Endothelial cell of umbilical vein (primary cell): ENCODE data around the gene IRF2. TPM values are rescaled to one million over a fixed set of nuclear protein-coding genes. Genes with fewer than 3 reads are reported as not detected.

Source experiments
- BruUV-seq: library from RNA; stranded (reverse); fragments of 400-500 nt; replicated peaks from 2 replicates; lab custom pipeline; 2021; lab: Mats Ljungman, UMichigan
- CTCF ChIA-PET: fragments of 300-600, 350-600 bp; sonication (Branson Sonifier 250); formaldehyde crosslinking; loops from one replicate; lab custom pipeline; 2021; ENCODE audit warnings: antibody characterized with exemption, inconsistent platforms; lab: Charles Lee
- POLR2A ChIA-PET: fragments of 300-600, 350-600 bp; sonication (Branson Sonifier 250); formaldehyde crosslinking; loops from one replicate; lab custom pipeline; 2021; ENCODE audit warnings: antibody characterized with exemption, inconsistent platforms; lab: Charles Lee
- DNase-seq: peaks from one replicate; pipeline ENCODE4 v3.0.0-alpha.2; 2011; ENCODE audit warnings: low read depth, low spot score
- FAIRE-seq: peaks from 2 replicates; lab custom pipeline; 2011; peaks lifted over from hg19 to GRCh38; lab: Jason Lieb, UNC
- H2AFZ ChIP-seq: 2 replicates; pipeline ENCODE4 v1.6.0; 2012; ENCODE audit warnings: low read depth, low read length, control low read depth, inconsistent platforms
- H3K27ac ChIP-seq: 2 replicates; pipeline ENCODE4 v1.5.1; 2011; ENCODE audit warnings: low read depth, mild to moderate bottlenecking, control low read depth, low read length, moderate library complexity; ENCODE audit not compliant: insufficient read depth
- H3K27me3 ChIP-seq, 2 experiments: 2 replicates each; pipeline versions ENCODE4 v1.6.0 to v1.6.1; 2011; ENCODE audit warnings: low read length in 2 of 2, mixed read lengths in 1 of 2; ENCODE audit not compliant: control insufficient read depth in 2 of 2, insufficient read depth in 2 of 2
- H3K36me3 ChIP-seq, 2 experiments: 2 replicates in 1 of 2; 3 replicates in 1 of 2; pipeline ENCODE4 v1.5.1; 2011; ENCODE audit warnings: low read length in 2 of 2, mild to moderate bottlenecking in 1 of 2, moderate library complexity in 1 of 2; ENCODE audit not compliant: control insufficient read depth in 2 of 2, insufficient read depth in 2 of 2; ENCODE audit errors: extremely low read depth in 1 of 2
- H3K4me1 ChIP-seq: 3 replicates; pipeline ENCODE4 v1.5.1; 2011; ENCODE audit warnings: mild to moderate bottlenecking, low read length; ENCODE audit not compliant: control insufficient read depth, insufficient read depth; ENCODE audit errors: extremely low read depth
- H3K4me2 ChIP-seq: 2 replicates; pipeline ENCODE4 v1.6.1; 2011; ENCODE audit warnings: low read length, control low read depth, mixed read lengths; ENCODE audit not compliant: insufficient read depth
- H3K4me3 ChIP-seq, 3 experiments: fragments of 200-600 bp in 1 of 3; sonication (generic), shearing (Covaris generic) in 1 of 3; replicated peaks in 1 of 3; 2 replicates each; pipeline ENCODE4 v1.5.1; 2011 to 2016; ENCODE audit warnings: control low read depth in 3 of 3, low read length in 3 of 3, mild to moderate bottlenecking in 2 of 3, inconsistent platforms in 1 of 3, low read depth in 1 of 3, moderate library complexity in 1 of 3; ENCODE audit not compliant: insufficient read depth in 1 of 3
- H3K79me2 ChIP-seq: 2 replicates; pipeline ENCODE4 v1.6.0; 2012; ENCODE audit warnings: low read length, inconsistent platforms; ENCODE audit not compliant: control insufficient read depth, insufficient read depth
- H3K9ac ChIP-seq: replicated peaks from 2 replicates; pipeline ENCODE3; 2011; ENCODE audit warnings: low read length, control low read depth; ENCODE audit not compliant: insufficient read depth; ENCODE audit errors: extremely low read depth
- H3K9me1 ChIP-seq: replicated peaks from 3 replicates; pipeline ENCODE4 v1.6.0; 2011; ENCODE audit warnings: mild to moderate bottlenecking, low read length; ENCODE audit not compliant: control insufficient read depth, insufficient read depth; ENCODE audit errors: extremely low read depth
- H3K9me3 ChIP-seq: replicated peaks from 2 replicates; pipeline ENCODE4 v1.5.1; 2012; ENCODE audit warnings: low read length, inconsistent platforms; ENCODE audit not compliant: control insufficient read depth, insufficient read depth
- H4K20me1 ChIP-seq: replicated peaks from 2 replicates; pipeline ENCODE3; 2011; ENCODE audit warnings: mild to moderate bottlenecking, low read length; ENCODE audit not compliant: control insufficient read depth, insufficient read depth; ENCODE audit errors: extremely low read depth
- EZH2 ChIP-seq: IDR thresholded peaks from 2 replicates; pipeline ENCODE4 v1.6.1; 2012; ENCODE audit warnings: borderline replicate concordance, low read depth, mild to moderate bottlenecking, moderate library complexity, low read length, inconsistent platforms; ENCODE audit not compliant: severe bottlenecking
- FOS ChIP-seq: IDR thresholded peaks from 2 replicates; pipeline ENCODE4 v1.6.1; 2011; ENCODE audit warnings: mild to moderate bottlenecking, low read length, moderate library complexity, borderline replicate concordance; ENCODE audit not compliant: insufficient read depth
- GATA2 ChIP-seq: IDR thresholded peaks from 2 replicates; pipeline ENCODE4 v1.7.0; 2011; ENCODE audit warnings: low read depth, mild to moderate bottlenecking, moderate library complexity, mixed read lengths, low read length; ENCODE audit not compliant: insufficient read length, insufficient read depth
- JUN ChIP-seq: IDR thresholded peaks from 2 replicates; pipeline ENCODE4 v1.6.1; 2011; ENCODE audit warnings: borderline replicate concordance, low read depth; ENCODE audit not compliant: insufficient read length, insufficient read depth
- MYC ChIP-seq: IDR thresholded peaks from one replicate; pipeline ENCODE4 v1.6.1; 2011; ENCODE audit warnings: mild to moderate bottlenecking, low read depth, low read length
- POLR2A ChIP-seq: IDR thresholded peaks from 2 replicates; pipeline ENCODE4 v1.6.1; 2012; ENCODE audit warnings: low read depth, mild to moderate bottlenecking, control low read depth, low read length
- POLR2AphosphoS5 ChIP-seq: IDR thresholded peaks from 2 replicates; pipeline ENCODE4 v1.6.1; 2012; ENCODE audit warnings: low read depth, mild to moderate bottlenecking, control low read depth, low read length, moderate library complexity; ENCODE audit not compliant: insufficient read depth
- dilution Hi-C: fragments of 300-500 bp; cut with MboI; formaldehyde crosslinking; loops from one replicate; pipeline ENCODE4 v1.15.0; 2019; ENCODE audit warnings: low sequenced_read_pairs; ENCODE audit not compliant: extremely low pct_ligation_motif_present
- intact Hi-C: fragments of 100-400 bp; cut with micrococcal nuclease; formaldehyde crosslinking; loops from one replicate; pipeline ENCODE4 v1.10.0; 2022
- polyA plus RNA-seq, 4 experiments: library from polyadenylated mRNA; depleted of rRNA in 3 of 4; stranded (reverse) in 3 of 4; unstranded in 1 of 4; fragments of >200 nt; gene quantifications; 2 replicates each; pipeline versions ENCODE4 v1.2.1 to v1.2.3, GENCODE V29; 2011 to 2012; ENCODE audit warnings: missing spikeins in 1 of 4
- total RNA-seq: library from RNA; stranded (reverse); gene quantifications from 2 replicates; pipeline ENCODE4 v1.2.3, GENCODE V29; 2021
- TF ChIP-seq, protein P1 (sequence below), 2 donors: IDR thresholded peaks; 1 replicate in 1 of 2; 2 replicates in 1 of 2; pipeline ENCODE4 v1.5.1; 2011; ENCODE audit warnings: low read length in 2 of 2, mild to moderate bottlenecking in 2 of 2, moderate library complexity in 2 of 2, control low read depth in 1 of 2, inconsistent platforms in 1 of 2, low read depth in 1 of 2; ENCODE audit not compliant: insufficient read depth in 1 of 2; ENCODE audit errors: extremely low read depth in 1 of 2
- TF ChIP-seq, protein P2 (sequence below): IDR thresholded peaks from 2 replicates; pipeline ENCODE4 v1.6.1; 2011; ENCODE audit not compliant: insufficient read depth, insufficient read length

Gene IRF2
- total and polyA plus RNA-seq, 2 donors (not counting 3 experiments of a cell fraction or from before 2014, with no cell fraction given) = 26.9 to 27.6 TPM

DNA sequence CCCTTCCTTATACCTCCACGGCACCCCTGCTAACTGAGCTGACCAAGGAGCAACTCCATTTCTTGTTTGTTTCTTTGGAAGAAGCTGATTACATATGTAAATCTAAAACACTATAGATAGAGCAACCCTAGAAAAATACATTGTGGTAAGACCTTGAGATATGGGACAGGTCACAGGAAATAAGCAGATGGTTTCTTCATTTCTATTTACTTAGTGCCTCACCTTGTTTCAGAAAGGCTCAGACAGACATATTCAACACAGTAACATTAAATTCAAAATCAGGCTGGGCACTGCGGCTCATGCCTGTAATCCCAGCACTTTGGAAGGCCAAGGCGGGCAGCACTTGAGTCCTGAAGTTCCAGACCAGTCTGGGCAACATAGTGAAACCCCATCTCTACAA lies 47.3 kb downstream of the IRF2 start:
- Histone ChIP-seq H3K4me3 (no peak overlapping the region), H3K9ac (no peak overlapping the region), H3K27ac (no peak overlapping the region), H3K9me3 (no peaks in the 10 kb centered on the region), H3K27me3 (no peaks in the 10 kb centered on the region), H2AFZ (no peak overlapping the region), H3K9me1 (no peaks in the 10 kb centered on the region), H3K4me1 (no peaks in the 10 kb centered on the region), H3K4me2 (no peak overlapping the region), H4K20me1 (no peaks in the 10 kb centered on the region), H3K79me2 (peaks cover 2% of the 10 kb centered on the region), H3K36me3 (peaks cover 0 to 13% of the 10 kb centered on the region in 2 experiments)
- FAIRE-seq = no peak
- CTCF ChIA-PET = interaction anchor here (0.8 to 1.7 kb wide), 4 partner anchors 18 to 176 kb away, joined by 3 to 9 read pairs (median 4); partner anchors contain the start of gene IRF2
- POLR2A ChIA-PET = no interaction called here
- no TSS peak for BruUV-seq
- no peak for TF ChIP-seq EZH2
- no peak for TF ChIP-seq POLR2A
- TF ChIP-seq, protein P1, sequence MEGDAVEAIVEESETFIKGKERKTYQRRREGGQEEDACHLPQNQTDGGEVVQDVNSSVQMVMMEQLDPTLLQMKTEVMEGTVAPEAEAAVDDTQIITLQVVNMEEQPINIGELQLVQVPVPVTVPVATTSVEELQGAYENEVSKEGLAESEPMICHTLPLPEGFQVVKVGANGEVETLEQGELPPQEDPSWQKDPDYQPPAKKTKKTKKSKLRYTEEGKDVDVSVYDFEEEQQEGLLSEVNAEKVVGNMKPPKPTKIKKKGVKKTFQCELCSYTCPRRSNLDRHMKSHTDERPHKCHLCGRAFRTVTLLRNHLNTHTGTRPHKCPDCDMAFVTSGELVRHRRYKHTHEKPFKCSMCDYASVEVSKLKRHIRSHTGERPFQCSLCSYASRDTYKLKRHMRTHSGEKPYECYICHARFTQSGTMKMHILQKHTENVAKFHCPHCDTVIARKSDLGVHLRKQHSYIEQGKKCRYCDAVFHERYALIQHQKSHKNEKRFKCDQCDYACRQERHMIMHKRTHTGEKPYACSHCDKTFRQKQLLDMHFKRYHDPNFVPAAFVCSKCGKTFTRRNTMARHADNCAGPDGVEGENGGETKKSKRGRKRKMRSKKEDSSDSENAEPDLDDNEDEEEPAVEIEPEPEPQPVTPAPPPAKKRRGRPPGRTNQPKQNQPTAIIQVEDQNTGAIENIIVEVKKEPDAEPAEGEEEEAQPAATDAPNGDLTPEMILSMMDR (IDR thresholded peaks at IDR 0.05; ENCODE audit: extremely low read depth in 1 of 2, insufficient read depth in 1 of 2, low read depth in 1 of 2, low read length in 2 of 2) = no peak
- TF ChIP-seq JUN = no peak
- no peak for TF ChIP-seq POLR2AphosphoS5
- no peak for TF ChIP-seq MYC
- no peak for TF ChIP-seq FOS
- TF ChIP-seq, protein P2, sequence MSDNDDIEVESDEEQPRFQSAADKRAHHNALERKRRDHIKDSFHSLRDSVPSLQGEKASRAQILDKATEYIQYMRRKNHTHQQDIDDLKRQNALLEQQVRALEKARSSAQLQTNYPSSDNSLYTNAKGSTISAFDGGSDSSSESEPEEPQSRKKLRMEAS = no peak
- no peak for TF ChIP-seq GATA2
- no peak for DNase-seq
- dilution Hi-C loops (no loop called here), intact Hi-C loops (no loop called here)
